DND-41 (cell line): Measurements from ENCODE around the gene DYNLT4.

ENCODE experiments used
- ATAC-seq: fragments of 200-7000 bp; cut with Tn5 transposase; 3 replicates; pipeline ENCODE4 v1.9.1; 2021; ENCODE audit warnings: low read depth; ENCODE audit not compliant: insufficient read depth
- DNase-seq: peaks from one replicate; pipeline ENCODE4 v3.0.0-alpha.2; 2020
- H2AFZ ChIP-seq: 2 replicates; pipeline ENCODE4 v1.6.0; 2012; ENCODE audit warnings: low read depth, low read length
- H3K27ac ChIP-seq: 2 replicates; pipeline ENCODE4 v1.5.1; 2012; ENCODE audit warnings: low read length, inconsistent platforms
- H3K27me3 ChIP-seq: fragments of 200-600 bp; sonication (generic); 2 replicates; pipeline ENCODE4 v1.6.0; 2012; ENCODE audit warnings: low read length, mild to moderate bottlenecking, inconsistent platforms; ENCODE audit not compliant: insufficient read depth, poor library complexity
- H3K36me3 ChIP-seq: 2 replicates; pipeline ENCODE4 v1.5.1; 2012; ENCODE audit warnings: low read length, inconsistent platforms; ENCODE audit not compliant: insufficient read depth
- H3K4me1 ChIP-seq: 2 replicates; pipeline ENCODE4 v1.5.1; 2012; ENCODE audit warnings: mild to moderate bottlenecking, low read length; ENCODE audit not compliant: insufficient read depth
- H3K4me2 ChIP-seq: 2 replicates; pipeline ENCODE4 v1.6.0; 2012; ENCODE audit warnings: mild to moderate bottlenecking, moderate library complexity, low read length, inconsistent platforms; ENCODE audit not compliant: insufficient read depth
- H3K4me3 ChIP-seq, 2 experiments: fragments of 200-600 bp in 1 of 2; shearing (Covaris generic) in 1 of 2; 2 replicates each; pipeline ENCODE4 v1.5.1; 2012 to 2016; ENCODE audit warnings: inconsistent platforms in 2 of 2, low read length in 2 of 2, mild to moderate bottlenecking in 2 of 2, low read depth in 1 of 2, moderate library complexity in 1 of 2
- H3K79me2 ChIP-seq: 2 replicates; pipeline ENCODE4 v1.6.0; 2012; ENCODE audit warnings: low read length, inconsistent platforms; ENCODE audit not compliant: insufficient read depth
- H3K9ac ChIP-seq: 2 replicates; pipeline ENCODE4 v1.6.0; 2012; ENCODE audit warnings: low read depth, mild to moderate bottlenecking, inconsistent platforms, low read length, moderate library complexity
- H3K9me3 ChIP-seq: 2 replicates; pipeline ENCODE4 v1.5.1; 2012; ENCODE audit warnings: low read length, moderate library complexity, mild to moderate bottlenecking, inconsistent platforms; ENCODE audit not compliant: insufficient read depth, severe bottlenecking
- H4K20me1 ChIP-seq: 2 replicates; pipeline ENCODE4 v1.6.0; 2012; ENCODE audit warnings: low read length; ENCODE audit not compliant: insufficient read depth
- CTCF ChIP-seq: IDR thresholded peaks from 2 replicates; pipeline ENCODE4 v1.5.1; 2012; ENCODE audit warnings: borderline replicate concordance, low read length, moderate library complexity, mild to moderate bottlenecking; ENCODE audit not compliant: poor library complexity, severe bottlenecking; ENCODE audit errors: extremely low read depth
- EZH2 ChIP-seq: IDR thresholded peaks from 3 replicates; pipeline ENCODE4 v1.6.1; 2012; ENCODE audit warnings: borderline replicate concordance, low read depth, mild to moderate bottlenecking, moderate library complexity, low read length, inconsistent platforms; ENCODE audit not compliant: severe bottlenecking

DYNLT4 gene

GRCh38 chr1:44853201-44853600, 46.0 kb upstream of the DYNLT4 start:
- Histone ChIP-seq H3K27me3 (no peaks in the 10 kb centered on the region), H3K79me2 (no peaks in the 10 kb centered on the region), H4K20me1 (no peaks in the 10 kb centered on the region), H3K27ac (no peak overlapping the region), H3K36me3 (peaks cover 17% of the 10 kb centered on the region; the same call in 1 of the 2 replicates), H3K4me1 (no peaks in the 10 kb centered on the region), H3K4me3 (no peak overlapping the region), H3K9me3 (no peaks in the 10 kb centered on the region), H3K4me2 (no peak overlapping the region), H3K9ac (no peak overlapping the region), H2AFZ (no peak overlapping the region)
- DNase-seq (no peak), ATAC-seq (no peak)
- TF ChIP-seq EZH2 (no peak), CTCF (no peak)

GRCh38 chr1:44851308-44851707, 44.2 kb upstream of the DYNLT4 start:
- ATAC-seq: no peak
- no peak overlapping the region for H2AFZ ChIP-seq
- no peaks in the 10 kb centered on the region for H4K20me1 ChIP-seq
- H3K36me3 ChIP-seq: peaks cover 7% of the 10 kb centered on the region; the same call in 1 of the 2 replicates
- H3K4me1 ChIP-seq: no peaks in the 10 kb centered on the region
- H3K79me2 ChIP-seq: no peaks in the 10 kb centered on the region
- no peak overlapping the region for H3K4me2 ChIP-seq
- no peak overlapping the region for H3K9ac ChIP-seq
- DNase-seq: no peak
- H3K4me3 ChIP-seq: no peak overlapping the region
- no peaks in the 10 kb centered on the region for H3K9me3 ChIP-seq
- no peak overlapping the region for H3K27ac ChIP-seq
- no peak for TF ChIP-seq CTCF
- H3K27me3 ChIP-seq: no peaks in the 10 kb centered on the region

GRCh38 chr1:44849575-44850132, 42.5 kb upstream of the DYNLT4 start:
- Histone ChIP-seq H3K36me3 (peaks cover 4% of the 10 kb centered on the region; the same call in 1 of the 2 replicates), H3K27ac (no peak overlapping the region), H3K4me3 (no peak overlapping the region), H4K20me1 (no peaks in the 10 kb centered on the region), H3K4me1 (no peaks in the 10 kb centered on the region), H3K9me3 (no peaks in the 10 kb centered on the region), H2AFZ (no peak overlapping the region), H3K79me2 (no peaks in the 10 kb centered on the region), H3K27me3 (no peaks in the 10 kb centered on the region), H3K4me2 (no peak overlapping the region), H3K9ac (no peak overlapping the region)
- DNase-seq (no peak), ATAC-seq (peak; percentile 72)
- TF ChIP-seq CTCF: no peak
- TF ChIP-seq EZH2: no peak
